GM12878 (cell line): ENCODE results near the gene TBC1D8B.

Experiments
- ATF3 ChIP-seq: IDR thresholded peaks from 2 replicates; pipeline ENCODE4 v1.6.1; 2011; ENCODE audit warnings: low read depth, mild to moderate bottlenecking, low read length, moderate library complexity, borderline replicate concordance; ENCODE audit errors: extremely low read depth
- CREB1 ChIP-seq: IDR thresholded peaks from 2 replicates; pipeline ENCODE4 v1.6.1; 2012; ENCODE audit warnings: low read depth, mild to moderate bottlenecking, inconsistent platforms
- POLR2A ChIP-seq: IDR thresholded peaks from 2 replicates; pipeline ENCODE4 v1.6.1; 2011; ENCODE audit warnings: low read depth, mild to moderate bottlenecking, low read length

GRCh38 chrX:106901341-106901740, 98.9 kb downstream of the TBC1D8B start:
- no peak for TF ChIP-seq ATF3
- TF ChIP-seq CREB1 = no peak
- no peak for TF ChIP-seq POLR2A
